ENCODE results near the gene COX7A1. TPM values are rescaled to one million over a fixed set of nuclear protein-coding genes. Genes with fewer than 3 reads are reported as not detected.

Gene COX7A1
- total and polyA plus RNA-seq, 7 donors = 11.3 to 88.5 (median 43.0) TPM

- Histone ChIP-seq H3K36me3 (peaks cover 0 to 11% (median 0%) of the 10 kb centered on the region in 4 donors), H3K4me1 (no peaks in the 10 kb centered on the region), H3K27ac (no peak overlapping the region), H3K4me3 (no peak overlapping the region), H3K9me3 (no peaks in the 10 kb centered on the region), H3K27me3 (no peaks in the 10 kb centered on the region)
- 94 to 95% methylated on average over 12 of the region's 12 CpGs for WGBS, 2 donors
- TF ChIP-seq POLR2AphosphoS5 (IDR thresholded peaks at IDR 0.05) = no peak
- TF ChIP-seq CTCF (IDR thresholded peaks at IDR 0.05) = no peak
- no peak for TF ChIP-seq POLR2A (IDR thresholded peaks at IDR 0.05)
- no peak for TF ChIP-seq EP300 (IDR thresholded peaks at IDR 0.05)
- intact Hi-C loops (cut with DNase I) = no loop called here
- DNase-seq = no peak
Measured at GRCh38 chr19:36103842-36104552, 48.2 kb downstream of the COX7A1 start.

- DNase-seq = no peak
- no peaks in the 10 kb centered on the region for H3K4me1 ChIP-seq
- no peak overlapping the region for H3K4me3 ChIP-seq
- WGBS, 2 donors = 92 to 94% methylated on average over 24 of the region's 24 CpGs
- peaks cover 0 to 6% (median 0%) of the 10 kb centered on the region in 4 donors for H3K36me3 ChIP-seq
- TF ChIP-seq POLR2A (IDR thresholded peaks at IDR 0.05) = no peak
- no peak for TF ChIP-seq EP300 (IDR thresholded peaks at IDR 0.05)
- TF ChIP-seq CTCF (IDR thresholded peaks at IDR 0.05) = no peak
- TF ChIP-seq POLR2AphosphoS5 (IDR thresholded peaks at IDR 0.05) = no peak
- H3K9me3 ChIP-seq = no peaks in the 10 kb centered on the region
- no peak overlapping the region for H3K27ac ChIP-seq
- no peaks in the 10 kb centered on the region for H3K27me3 ChIP-seq
- intact Hi-C loops (cut with DNase I) = no loop called here
Measured at GRCh38 chr19:36103040-36103626, 49.1 kb downstream of the COX7A1 start.

GRCh38 chr19:36101550-36102327 is 50.5 kb downstream of the COX7A1 start:
- H3K4me1 ChIP-seq = no peaks in the 10 kb centered on the region
- H3K36me3 ChIP-seq = peaks cover 0 to under 1% (median 0%) of the 10 kb centered on the region in 4 donors
- DNase-seq = no peak
- no peak overlapping the region for H3K4me3 ChIP-seq
- no peaks in the 10 kb centered on the region for H3K27me3 ChIP-seq
- intact Hi-C loops (cut with DNase I) = no loop called here
- no peak overlapping the region for H3K27ac ChIP-seq
- H3K9me3 ChIP-seq = no peaks in the 10 kb centered on the region
- TF ChIP-seq POLR2AphosphoS5 (IDR thresholded peaks at IDR 0.05) (no peak), EP300 (IDR thresholded peaks at IDR 0.05) (no peak), POLR2A (IDR thresholded peaks at IDR 0.05) (no peak), CTCF (IDR thresholded peaks at IDR 0.05) (no peak)
- 91 to 94% methylated on average over 27 of the region's 27 CpGs for WGBS, 2 donors

Other genes starting within 250 kb of the COX7A1 start
- 1 to 10 TPM in 3 of 4 donors, not detected in 1; 3.5 to 5.8 (median 3.9) TPM for gene HCST, start 249.9 kb downstream of the COX7A1 start, total RNA-seq
- 10 to 100 TPM in 2 of 3 donors, 1 to 10 TPM in 1; 2.4 to 36.1 (median 13.9) TPM for gene HCST, start 249.9 kb downstream of the COX7A1 start, polyA plus RNA-seq
- 100 to 1,000 TPM in 3 of 4 donors, 10 to 100 TPM in 1; 71.5 to 172 (median 126) TPM for gene TYROBP, start 244.2 kb downstream of the COX7A1 start, total RNA-seq
- 100 to 1,000 TPM in 2 of 3 donors, 10 to 100 TPM in 1; 95.8 to 211 (median 125) TPM for gene TYROBP, start 244.2 kb downstream of the COX7A1 start, polyA plus RNA-seq
- 1 to 10 TPM; 4.6 to 7.2 (median 6.6) TPM for gene LRFN3, start 216.1 kb downstream of the COX7A1 start, total RNA-seq
- 1 to 10 TPM; 5.3 to 9.7 (median 6.0) TPM for gene LRFN3, start 216.1 kb downstream of the COX7A1 start, polyA plus RNA-seq
- 100 to 1,000 TPM in 1 of 4 donors, 10 to 100 TPM in 3; 56.2 to 135 (median 68.9) TPM for gene SDHAF1, start 157.3 kb downstream of the COX7A1 start, total RNA-seq
- gene SDHAF1, start 157.3 kb downstream of the COX7A1 start, polyA plus RNA-seq = 10 to 100 TPM; 19.2 to 28.2 (median 24.0) TPM
- under 1 TPM; 0.28 to 0.82 (median 0.76) TPM for gene SYNE4, start 143.6 kb downstream of the COX7A1 start, total RNA-seq
- gene SYNE4, start 143.6 kb downstream of the COX7A1 start, polyA plus RNA-seq = 1 to 10 TPM; 3.9 to 7.8 (median 6.0) TPM
- gene ALKBH6, start 138.2 kb downstream of the COX7A1 start, total RNA-seq = 10 to 100 TPM; 19.9 to 31.7 (median 26.6) TPM
- 10 to 100 TPM; 12.0 to 24.4 (median 12.5) TPM for gene ALKBH6, start 138.2 kb downstream of the COX7A1 start, polyA plus RNA-seq
- 10 to 100 TPM; 22.5 to 53.7 (median 28.3) TPM for gene CLIP3, start 119.6 kb downstream of the COX7A1 start, total RNA-seq
- 1 to 10 TPM; 1.2 to 9.7 (median 6.0) TPM for gene CLIP3, start 119.6 kb downstream of the COX7A1 start, polyA plus RNA-seq
- gene THAP8, start 98.2 kb downstream of the COX7A1 start, total RNA-seq = 10 to 100 TPM; 12.6 to 23.9 (median 18.9) TPM
- gene THAP8, start 98.2 kb downstream of the COX7A1 start, polyA plus RNA-seq = 1 to 10 TPM; 5.8 to 9.0 (median 6.5) TPM
- gene WDR62, start 97.5 kb downstream of the COX7A1 start, total RNA-seq = 1 to 10 TPM in 1 of 4 donors, under 1 TPM in 3; 0.16 to 1.1 (median 0.32) TPM
- gene WDR62, start 97.5 kb downstream of the COX7A1 start, polyA plus RNA-seq = 1 to 10 TPM in 1 of 3 donors, under 1 TPM in 2; under 0.01 to 6.8 (median 0.69) TPM
- not detected for gene OVOL3, start 41.3 kb downstream of the COX7A1 start, total RNA-seq
- not detected for gene OVOL3, start 41.3 kb downstream of the COX7A1 start, polyA plus RNA-seq
- 100 to 1,000 TPM in 1 of 4 donors, 10 to 100 TPM in 3; 39.9 to 118 (median 83.5) TPM for gene POLR2I, start 37.6 kb downstream of the COX7A1 start, total RNA-seq
- 10 to 100 TPM; 46.7 to 96.1 (median 52.0) TPM for gene POLR2I, start 37.6 kb downstream of the COX7A1 start, polyA plus RNA-seq
- 100 to 1,000 TPM; 109 to 162 (median 153) TPM for gene TBCB, start 37.0 kb downstream of the COX7A1 start, total RNA-seq
- gene TBCB, start 37.0 kb downstream of the COX7A1 start, polyA plus RNA-seq = 100 to 1,000 TPM; 117 to 133 (median 125) TPM
- gene CAPNS1, start 12.4 kb downstream of the COX7A1 start, total RNA-seq = 100 to 1,000 TPM; 101 to 116 (median 104) TPM
- gene CAPNS1, start 12.4 kb downstream of the COX7A1 start, polyA plus RNA-seq = 100 to 1,000 TPM; 656 to 938 (median 931) TPM
- 1 to 10 TPM; 5.3 to 7.5 (median 6.8) TPM for gene ZNF565, start 62.2 kb upstream of the COX7A1 start, total RNA-seq
- gene ZNF565, start 62.2 kb upstream of the COX7A1 start, polyA plus RNA-seq = 1 to 10 TPM; 2.4 to 4.8 (median 2.5) TPM
- gene ZNF146, start 62.7 kb upstream of the COX7A1 start, total RNA-seq = 10 to 100 TPM; 52.1 to 71.7 (median 57.5) TPM
- gene ZNF146, start 62.7 kb upstream of the COX7A1 start, polyA plus RNA-seq = 10 to 100 TPM; 28.0 to 32.0 (median 30.0) TPM
- gene ZFP14, start 226.8 kb upstream of the COX7A1 start, total RNA-seq = 10 to 100 TPM in 1 of 4 donors, 1 to 10 TPM in 3; 3.5 to 13.3 (median 7.6) TPM
- gene ZFP14, start 226.8 kb upstream of the COX7A1 start, polyA plus RNA-seq = 1 to 10 TPM in 1 of 3 donors, under 1 TPM in 2; 0.60 to 2.2 (median 0.92) TPM